ENCODE results near the gene HABP2.

- TF ChIP-seq POLR2A (IDR thresholded peaks at IDR 0.05; ENCODE audit: low read depth, low read length) (no peak), TAF1 (IDR thresholded peaks at IDR 0.05; ENCODE audit: borderline replicate concordance, low read depth, low read length) (no peak), POLR2AphosphoS5 (IDR thresholded peaks at IDR 0.05; ENCODE audit: low read depth, low read length) (no peak)
These were observed 30.4 kb upstream of the HABP2 start for GRCh38 chr10:113522460-113522859.
